Measurements from ENCODE around the gene FSTL5. TPM values are rescaled to one million over a fixed set of nuclear protein-coding genes. Genes with fewer than 3 reads are reported as not detected.

The FSTL5 gene
- total and polyA plus RNA-seq, 2 of the 13 experiments (the other 11 are each of a cell fraction or from before 2014, with no cell fraction given) = 0.03 to 0.07 TPM

DNA sequence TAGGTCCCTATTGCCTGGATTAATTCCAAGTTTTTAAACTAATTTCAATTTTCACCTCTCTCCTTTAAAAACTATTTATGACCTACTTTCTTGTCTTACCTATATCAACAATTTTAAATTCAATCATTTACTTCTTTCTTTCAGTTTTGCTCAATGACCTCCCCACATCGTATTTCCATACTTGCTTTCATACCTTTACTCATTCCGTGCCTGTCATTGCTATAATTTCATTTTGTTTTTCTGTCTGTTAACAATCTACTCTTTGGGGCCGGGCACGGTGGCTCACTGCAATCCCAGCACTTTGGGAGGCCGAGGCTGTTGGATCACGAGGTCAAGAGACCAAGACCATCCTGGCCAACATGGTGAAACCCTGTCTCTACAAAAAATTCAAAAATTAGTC, 781.1 kb downstream of the FSTL5 start (continued):
- TF ChIP-seq, protein P1, sequence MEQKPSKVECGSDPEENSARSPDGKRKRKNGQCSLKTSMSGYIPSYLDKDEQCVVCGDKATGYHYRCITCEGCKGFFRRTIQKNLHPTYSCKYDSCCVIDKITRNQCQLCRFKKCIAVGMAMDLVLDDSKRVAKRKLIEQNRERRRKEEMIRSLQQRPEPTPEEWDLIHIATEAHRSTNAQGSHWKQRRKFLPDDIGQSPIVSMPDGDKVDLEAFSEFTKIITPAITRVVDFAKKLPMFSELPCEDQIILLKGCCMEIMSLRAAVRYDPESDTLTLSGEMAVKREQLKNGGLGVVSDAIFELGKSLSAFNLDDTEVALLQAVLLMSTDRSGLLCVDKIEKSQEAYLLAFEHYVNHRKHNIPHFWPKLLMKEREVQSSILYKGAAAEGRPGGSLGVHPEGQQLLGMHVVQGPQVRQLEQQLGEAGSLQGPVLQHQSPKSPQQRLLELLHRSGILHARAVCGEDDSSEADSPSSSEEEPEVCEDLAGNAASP (CRISPR knock-in tag; IDR thresholded peaks at IDR 0.05; ENCODE audit: borderline replicate concordance) = no peak
- TF ChIP-seq ZNF75D (CRISPR knock-in tag; IDR thresholded peaks at IDR 0.05; ENCODE audit: borderline replicate concordance) (no peak), MEIS2 (CRISPR knock-in tag; IDR thresholded peaks at IDR 0.05) (no peak), JUN (CRISPR knock-in tag; IDR thresholded peaks at IDR 0.05) (no peak)

DNA sequence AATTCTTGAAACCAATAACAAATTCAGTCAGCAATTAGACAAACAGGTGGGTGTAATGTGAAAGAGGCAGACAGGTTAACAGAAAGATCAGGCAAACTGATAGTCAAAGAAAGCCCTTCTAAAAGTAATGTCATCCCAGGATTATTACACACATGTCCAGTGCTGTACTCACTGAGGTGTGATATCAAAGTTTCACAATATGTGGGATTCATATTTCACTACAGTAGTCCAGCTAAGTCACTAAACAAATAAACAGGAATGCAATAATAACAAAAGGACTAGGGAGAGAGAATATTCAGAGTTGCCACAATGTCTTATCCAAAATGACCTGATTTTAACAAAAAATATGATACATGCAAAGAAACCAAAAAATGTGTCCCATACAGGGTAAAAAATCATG, 787.5 kb downstream of the FSTL5 start:
- ATAC-seq (no peak), FAIRE-seq (no peak), DNase-seq (ENCODE audit: low spot score) (no peak)
- H4K20me1 ChIP-seq (ENCODE audit: insufficient read depth, low read length) = no peaks in the 10 kb centered on the region
- intact Hi-C loops (cut with micrococcal nuclease; ENCODE audit: unreplicated experiment) = no loop called here
- H3K4me3 ChIP-seq (replicated peaks in 1 of 3; ENCODE audit: insufficient read depth in 1 of 3, low read depth in 2 of 3, low read length in 3 of 3) = no peak overlapping the region
- H3K9me3 ChIP-seq (ENCODE audit: low read length) = peaks cover 16% of the 10 kb centered on the region
- H3K79me2 ChIP-seq (ENCODE audit: insufficient read depth, low read length) = no peaks in the 10 kb centered on the region
- in situ Hi-C loops (cut with HindIII; ENCODE audit: extremely low pct_ligation_motif_present, low pct_unique_long_range_greater_than_20kb) = no loop called here
- H3K4me1 ChIP-seq (ENCODE audit: insufficient read depth, low read length) = no peaks in the 10 kb centered on the region
- no peak for TF ChIP-seq ATM (IDR thresholded peaks at IDR 0.05; ENCODE audit: borderline replicate concordance)
- no TSS peak for BruUV-seq (replicated peaks)
- ChIA-PET POLR2A (no interaction called here), CTCF (ENCODE audit: low intra/inter-chr PET ratio, low total read pairs) (no interaction called here)
- H3K27ac ChIP-seq (ENCODE audit: extremely low read length, insufficient read depth, low read length) = no peak overlapping the region
- H3K9ac ChIP-seq (ENCODE audit: insufficient read depth, low read depth, low read length) = no peak overlapping the region
- H3K4me2 ChIP-seq (ENCODE audit: low read depth, low read length) = no peak overlapping the region
- no peak overlapping the region for H2AFZ ChIP-seq (ENCODE audit: low read length)
- H3K36me3 ChIP-seq (replicated peaks in 1 of 2; ENCODE audit: control insufficient read depth in 1 of 2, insufficient read depth in 2 of 2, low read length in 2 of 2) = no peaks in the 10 kb centered on the region
- H3K27me3 ChIP-seq (ENCODE audit: control insufficient read depth in 1 of 2, insufficient read depth in 2 of 2, low read length in 2 of 2) = no peaks in the 10 kb centered on the region; a peak in 1 of 5 replicates

DNA sequence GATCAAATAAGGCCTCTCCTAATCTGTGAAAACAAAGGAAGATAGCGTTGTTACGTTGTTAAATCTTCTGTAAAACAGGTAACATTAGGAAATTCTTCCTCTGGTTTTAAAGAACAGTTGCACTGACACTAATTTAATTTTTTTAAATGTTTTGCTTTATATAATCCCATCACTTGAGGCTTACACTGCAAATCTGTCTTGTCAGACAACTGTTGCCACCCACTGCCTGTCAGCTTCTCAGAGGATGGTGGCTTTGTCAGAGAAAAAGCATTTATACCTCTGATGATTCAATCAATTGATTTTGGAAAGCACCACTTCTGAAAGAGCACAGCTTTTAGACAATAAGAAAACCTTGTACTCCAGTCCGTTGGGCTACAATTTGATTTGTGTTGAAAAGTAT, 799.1 kb downstream of the FSTL5 start:
- H3K4me1 ChIP-seq (ENCODE audit: insufficient read depth, low read length) = no peaks in the 10 kb centered on the region
- no TSS peak for BruUV-seq (replicated peaks)
- TF ChIP-seq, protein P2, sequence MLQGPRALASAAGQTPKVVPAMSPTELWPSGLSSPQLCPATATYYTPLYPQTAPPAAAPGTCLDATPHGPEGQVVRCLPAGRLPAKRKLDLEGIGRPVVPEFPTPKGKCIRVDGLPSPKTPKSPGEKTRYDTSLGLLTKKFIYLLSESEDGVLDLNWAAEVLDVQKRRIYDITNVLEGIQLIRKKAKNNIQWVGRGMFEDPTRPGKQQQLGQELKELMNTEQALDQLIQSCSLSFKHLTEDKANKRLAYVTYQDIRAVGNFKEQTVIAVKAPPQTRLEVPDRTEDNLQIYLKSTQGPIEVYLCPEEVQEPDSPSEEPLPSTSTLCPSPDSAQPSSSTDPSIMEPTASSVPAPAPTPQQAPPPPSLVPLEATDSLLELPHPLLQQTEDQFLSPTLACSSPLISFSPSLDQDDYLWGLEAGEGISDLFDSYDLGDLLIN (CRISPR knock-in tag; IDR thresholded peaks at IDR 0.05; ENCODE audit: borderline replicate concordance) = no peak
- no peak for TF ChIP-seq SRF (IDR thresholded peaks at IDR 0.05; ENCODE audit: low read depth, low read length)
- TF ChIP-seq, protein P3, sequence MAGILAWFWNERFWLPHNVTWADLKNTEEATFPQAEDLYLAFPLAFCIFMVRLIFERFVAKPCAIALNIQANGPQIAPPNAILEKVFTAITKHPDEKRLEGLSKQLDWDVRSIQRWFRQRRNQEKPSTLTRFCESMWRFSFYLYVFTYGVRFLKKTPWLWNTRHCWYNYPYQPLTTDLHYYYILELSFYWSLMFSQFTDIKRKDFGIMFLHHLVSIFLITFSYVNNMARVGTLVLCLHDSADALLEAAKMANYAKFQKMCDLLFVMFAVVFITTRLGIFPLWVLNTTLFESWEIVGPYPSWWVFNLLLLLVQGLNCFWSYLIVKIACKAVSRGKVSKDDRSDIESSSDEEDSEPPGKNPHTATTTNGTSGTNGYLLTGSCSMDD (CRISPR knock-in tag; IDR thresholded peaks at IDR 0.05) = no peak
- TF ChIP-seq SMAD3 (CRISPR knock-in tag; IDR thresholded peaks at IDR 0.05) = no peak
- TF ChIP-seq, protein P4, sequence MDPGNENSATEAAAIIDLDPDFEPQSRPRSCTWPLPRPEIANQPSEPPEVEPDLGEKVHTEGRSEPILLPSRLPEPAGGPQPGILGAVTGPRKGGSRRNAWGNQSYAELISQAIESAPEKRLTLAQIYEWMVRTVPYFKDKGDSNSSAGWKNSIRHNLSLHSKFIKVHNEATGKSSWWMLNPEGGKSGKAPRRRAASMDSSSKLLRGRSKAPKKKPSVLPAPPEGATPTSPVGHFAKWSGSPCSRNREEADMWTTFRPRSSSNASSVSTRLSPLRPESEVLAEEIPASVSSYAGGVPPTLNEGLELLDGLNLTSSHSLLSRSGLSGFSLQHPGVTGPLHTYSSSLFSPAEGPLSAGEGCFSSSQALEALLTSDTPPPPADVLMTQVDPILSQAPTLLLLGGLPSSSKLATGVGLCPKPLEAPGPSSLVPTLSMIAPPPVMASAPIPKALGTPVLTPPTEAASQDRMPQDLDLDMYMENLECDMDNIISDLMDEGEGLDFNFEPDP (CRISPR knock-in tag; conservative IDR thresholded peaks at IDR 0.05) = no peak
- 0% methylated on average over 3 of the region's 3 CpGs for WGBS (ENCODE audit: low lambda C conversion rate)
- intact Hi-C loops (cut with micrococcal nuclease; ENCODE audit: unreplicated experiment) (no loop called here), in situ Hi-C loops (cut with HindIII; ENCODE audit: extremely low pct_ligation_motif_present, low pct_unique_long_range_greater_than_20kb) (no loop called here)
- no peak overlapping the region for H2AFZ ChIP-seq (ENCODE audit: low read length)
- H3K9ac ChIP-seq (ENCODE audit: insufficient read depth, low read depth, low read length) = no peak overlapping the region
- no peak for FAIRE-seq
- no peak overlapping the region for H3K4me2 ChIP-seq (ENCODE audit: low read depth, low read length)
- POLR2A ChIA-PET = no interaction called here
- H3K9me3 ChIP-seq (ENCODE audit: low read length) = no peaks in the 10 kb centered on the region
- no peaks in the 10 kb centered on the region for H3K79me2 ChIP-seq (ENCODE audit: insufficient read depth, low read length)
- H3K36me3 ChIP-seq (replicated peaks in 1 of 2; ENCODE audit: control insufficient read depth in 1 of 2, insufficient read depth in 2 of 2, low read length in 2 of 2) = no peaks in the 10 kb centered on the region
- CTCF ChIA-PET (ENCODE audit: low intra/inter-chr PET ratio, low total read pairs) = no interaction called here
- no peak for ATAC-seq
- H3K27ac ChIP-seq (ENCODE audit: extremely low read length, insufficient read depth, low read length) = no peak overlapping the region
- DNase-seq (ENCODE audit: low spot score) = no peak
- no peaks in the 10 kb centered on the region for H4K20me1 ChIP-seq (ENCODE audit: insufficient read depth, low read length)
- H3K27me3 ChIP-seq (ENCODE audit: control insufficient read depth in 1 of 2, insufficient read depth in 2 of 2, low read length in 2 of 2) = no peaks in the 10 kb centered on the region
- no peak overlapping the region for H3K4me3 ChIP-seq (replicated peaks in 1 of 3; ENCODE audit: insufficient read depth in 1 of 3, low read depth in 2 of 3, low read length in 3 of 3)
